ENCODE measurements around the gene ADAMTS17.

- TF ChIP-seq, protein P1, sequence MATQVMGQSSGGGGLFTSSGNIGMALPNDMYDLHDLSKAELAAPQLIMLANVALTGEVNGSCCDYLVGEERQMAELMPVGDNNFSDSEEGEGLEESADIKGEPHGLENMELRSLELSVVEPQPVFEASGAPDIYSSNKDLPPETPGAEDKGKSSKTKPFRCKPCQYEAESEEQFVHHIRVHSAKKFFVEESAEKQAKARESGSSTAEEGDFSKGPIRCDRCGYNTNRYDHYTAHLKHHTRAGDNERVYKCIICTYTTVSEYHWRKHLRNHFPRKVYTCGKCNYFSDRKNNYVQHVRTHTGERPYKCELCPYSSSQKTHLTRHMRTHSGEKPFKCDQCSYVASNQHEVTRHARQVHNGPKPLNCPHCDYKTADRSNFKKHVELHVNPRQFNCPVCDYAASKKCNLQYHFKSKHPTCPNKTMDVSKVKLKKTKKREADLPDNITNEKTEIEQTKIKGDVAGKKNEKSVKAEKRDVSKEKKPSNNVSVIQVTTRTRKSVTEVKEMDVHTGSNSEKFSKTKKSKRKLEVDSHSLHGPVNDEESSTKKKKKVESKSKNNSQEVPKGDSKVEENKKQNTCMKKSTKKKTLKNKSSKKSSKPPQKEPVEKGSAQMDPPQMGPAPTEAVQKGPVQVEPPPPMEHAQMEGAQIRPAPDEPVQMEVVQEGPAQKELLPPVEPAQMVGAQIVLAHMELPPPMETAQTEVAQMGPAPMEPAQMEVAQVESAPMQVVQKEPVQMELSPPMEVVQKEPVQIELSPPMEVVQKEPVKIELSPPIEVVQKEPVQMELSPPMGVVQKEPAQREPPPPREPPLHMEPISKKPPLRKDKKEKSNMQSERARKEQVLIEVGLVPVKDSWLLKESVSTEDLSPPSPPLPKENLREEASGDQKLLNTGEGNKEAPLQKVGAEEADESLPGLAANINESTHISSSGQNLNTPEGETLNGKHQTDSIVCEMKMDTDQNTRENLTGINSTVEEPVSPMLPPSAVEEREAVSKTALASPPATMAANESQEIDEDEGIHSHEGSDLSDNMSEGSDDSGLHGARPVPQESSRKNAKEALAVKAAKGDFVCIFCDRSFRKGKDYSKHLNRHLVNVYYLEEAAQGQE (IDR thresholded peaks at IDR 0.05), result no peak
- TF ChIP-seq CEBPB (IDR thresholded peaks at IDR 0.05), result no peak
- TF ChIP-seq EHMT2 (IDR thresholded peaks at IDR 0.05; ENCODE audit: low read depth), result no peak
- TF ChIP-seq MAX (IDR thresholded peaks at IDR 0.05), result no peak
- TF ChIP-seq MAZ (IDR thresholded peaks at IDR 0.05; ENCODE audit: borderline replicate concordance, low read depth, low read length), result no peak
- TF ChIP-seq PHF8 (IDR thresholded peaks at IDR 0.05; ENCODE audit: borderline replicate concordance, low read depth), result no peak
- TF ChIP-seq POLR2A (IDR thresholded peaks at IDR 0.05; ENCODE audit: low read length), result no peak
- TF ChIP-seq HOXB5 (CRISPR knock-in tag; IDR thresholded peaks at IDR 0.05), result no peak
- no peak for TF ChIP-seq CTCF (IDR thresholded peaks at IDR 0.05)
These were observed 29.8 kb downstream of the ADAMTS17 start for GRCh38 chr15:100311833-100312476.

Measured in A549 (cell line).